Stimulated activated CD4-positive, alpha-beta T cell treated with anti-CD3 and anti-CD28 coated beads, Interleukin-12 subunit alpha, Interleukin-12 subunit beta, amount 100 ng/mL, for 48 hours (primary cell): ENCODE results near the gene DOK3.
A peak's percentile ranks its signal among the peaks of the same experiment; 100 is the strongest.
"Not testable (repeated sequence)": the region's sequence is repeated elsewhere in the genome, so short reads cannot be mapped to it uniquely, and the experiment has no call there.

Experiments
- DNase-seq, 3 donors: peaks; one replicate each; pipeline ENCODE4 v3.0.0-alpha.2; 2020; ENCODE audit warnings: low read depth in 2 of 3, low spot score in 1 of 3

Gene DOK3

GRCh38 chr5:177535125-177535524 lies 25.5 kb upstream of the DOK3 start:
- DNase-seq: no peak

GRCh38 chr5:177534433-177534832 lies 24.8 kb upstream of the DOK3 start:
- not testable (repeated sequence) for DNase-seq

DNA sequence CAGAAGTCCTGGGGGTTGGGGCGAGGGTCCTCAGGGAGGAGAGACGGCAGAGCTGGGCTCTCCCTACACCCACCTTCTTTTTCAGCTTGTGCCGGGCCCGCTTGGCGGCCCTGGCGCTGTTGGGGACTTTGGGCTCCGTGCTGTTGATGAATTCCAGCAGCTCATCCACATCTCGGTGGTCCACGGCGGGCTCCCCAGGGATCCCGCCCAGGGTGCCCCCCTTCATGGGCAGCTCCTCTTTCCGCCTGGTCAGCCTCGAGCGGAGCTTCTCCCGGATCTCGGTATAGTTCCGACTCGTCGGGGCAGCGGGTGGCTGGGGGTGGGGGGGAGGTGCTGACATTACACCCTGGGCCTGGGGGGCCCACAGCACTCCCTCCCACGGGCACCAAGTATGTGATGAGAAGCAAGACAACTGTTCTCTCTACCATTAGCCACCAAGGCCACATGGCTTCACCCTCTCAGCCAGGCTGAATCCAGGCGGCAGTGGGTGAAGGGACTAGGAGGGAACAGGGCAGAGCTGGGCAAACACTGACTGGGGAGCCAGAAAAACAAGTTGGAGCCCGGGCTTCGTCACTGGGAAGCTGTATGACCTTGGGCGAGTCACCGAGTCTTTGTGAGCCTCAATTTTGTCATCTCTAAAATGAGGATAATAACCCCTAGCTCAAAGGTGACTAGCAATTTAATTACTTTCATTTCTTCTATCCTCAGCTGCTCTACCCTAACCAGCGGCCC lies 21.7 kb upstream of the DOK3 start:
- no peak for DNase-seq

GRCh38 chr5:177530638-177531037 lies 21.0 kb upstream of the DOK3 start:
- no peak for DNase-seq

GRCh38 chr5:177529247-177530203 lies 19.9 kb upstream of the DOK3 start:
- DNase-seq: no peak

- DNase-seq: no peak
Measured at GRCh38 chr5:177528631-177529030, 19.0 kb upstream of the DOK3 start.

DNA sequence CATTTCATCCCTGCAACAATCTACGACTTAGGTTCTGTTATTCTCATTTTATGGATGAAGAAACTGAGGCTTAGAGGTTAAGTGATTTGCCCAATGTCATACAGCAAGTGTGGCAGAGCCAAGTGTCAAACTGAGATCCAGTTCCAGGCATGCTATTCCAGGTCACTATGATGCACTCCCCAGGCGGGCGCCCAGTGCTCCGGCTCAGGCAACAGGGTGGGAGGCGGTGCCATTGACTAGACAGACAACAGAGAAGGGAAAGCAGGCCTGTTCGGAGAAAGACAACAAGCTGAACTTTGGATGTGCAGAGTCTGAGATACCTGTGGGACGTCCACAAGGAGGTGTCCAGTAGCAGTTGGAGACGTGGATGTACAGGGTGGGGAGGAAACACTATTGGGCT lies 18.0 kb upstream of the DOK3 start:
- no peak for DNase-seq

DNA sequence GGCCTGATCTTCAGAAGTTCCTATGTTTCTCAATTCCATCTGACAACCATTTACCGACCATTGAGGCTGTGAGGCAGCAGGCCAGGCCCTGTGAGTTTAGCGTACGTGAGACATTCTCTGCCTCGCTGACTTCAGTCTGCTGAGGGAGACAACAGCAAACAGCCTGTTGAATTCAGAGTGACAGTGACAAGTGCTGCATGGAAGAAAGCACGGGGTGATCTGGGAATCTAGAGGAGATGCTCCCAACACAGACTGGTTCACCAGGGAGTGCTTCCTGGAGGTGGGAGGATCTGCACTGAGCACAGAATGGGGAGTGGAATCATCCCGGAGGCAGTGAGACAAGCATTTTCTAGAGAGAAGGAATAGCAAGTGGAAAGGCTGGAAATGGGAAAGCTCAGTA lies 17.2 kb upstream of the DOK3 start:
- DNase-seq: no peak

- no peak for DNase-seq
Measured at GRCh38 chr5:177526191-177526590, 16.6 kb upstream of the DOK3 start.

GRCh38 chr5:177524941-177525655 lies 15.5 kb upstream of the DOK3 start:
- DNase-seq: no peak

GRCh38 chr5:177524539-177524900 lies 14.9 kb upstream of the DOK3 start:
- no peak for DNase-seq

- DNase-seq: no peak
Measured at GRCh38 chr5:177523711-177524538, 14.3 kb upstream of the DOK3 start.

DNA sequence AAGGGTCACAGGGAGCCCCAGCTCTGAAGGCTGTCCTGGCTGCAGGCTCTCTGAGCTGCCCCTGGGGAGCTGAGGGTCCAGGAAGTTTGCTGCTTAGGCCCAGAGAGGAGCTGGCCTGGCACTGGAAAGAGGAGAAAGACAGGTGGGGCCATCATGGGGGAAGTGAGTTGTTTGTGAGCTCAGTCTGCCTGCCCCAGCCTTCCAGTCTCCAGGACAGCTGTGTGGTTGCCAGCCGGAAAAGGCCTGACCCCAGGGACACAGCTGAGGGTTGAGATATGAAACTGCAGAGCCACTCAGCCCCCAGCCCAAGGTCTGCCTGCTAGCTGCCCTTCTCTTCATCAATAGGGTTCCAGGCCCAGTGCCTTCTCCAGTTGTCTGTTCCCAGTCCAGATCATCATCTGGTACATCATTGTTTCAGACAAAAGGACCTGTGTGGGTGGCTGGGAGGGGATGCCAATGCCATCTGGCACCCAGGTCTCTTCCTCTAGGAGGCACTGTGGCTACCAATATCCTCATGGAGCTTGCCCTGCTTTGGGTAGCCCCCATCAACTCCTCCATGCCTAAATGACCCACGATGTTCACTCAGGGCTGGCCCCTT lies 11.4 kb upstream of the DOK3 start:
- DNase-seq: no peak

- DNase-seq: no peak
Measured at GRCh38 chr5:177520271-177520670, 10.6 kb upstream of the DOK3 start.

DNA sequence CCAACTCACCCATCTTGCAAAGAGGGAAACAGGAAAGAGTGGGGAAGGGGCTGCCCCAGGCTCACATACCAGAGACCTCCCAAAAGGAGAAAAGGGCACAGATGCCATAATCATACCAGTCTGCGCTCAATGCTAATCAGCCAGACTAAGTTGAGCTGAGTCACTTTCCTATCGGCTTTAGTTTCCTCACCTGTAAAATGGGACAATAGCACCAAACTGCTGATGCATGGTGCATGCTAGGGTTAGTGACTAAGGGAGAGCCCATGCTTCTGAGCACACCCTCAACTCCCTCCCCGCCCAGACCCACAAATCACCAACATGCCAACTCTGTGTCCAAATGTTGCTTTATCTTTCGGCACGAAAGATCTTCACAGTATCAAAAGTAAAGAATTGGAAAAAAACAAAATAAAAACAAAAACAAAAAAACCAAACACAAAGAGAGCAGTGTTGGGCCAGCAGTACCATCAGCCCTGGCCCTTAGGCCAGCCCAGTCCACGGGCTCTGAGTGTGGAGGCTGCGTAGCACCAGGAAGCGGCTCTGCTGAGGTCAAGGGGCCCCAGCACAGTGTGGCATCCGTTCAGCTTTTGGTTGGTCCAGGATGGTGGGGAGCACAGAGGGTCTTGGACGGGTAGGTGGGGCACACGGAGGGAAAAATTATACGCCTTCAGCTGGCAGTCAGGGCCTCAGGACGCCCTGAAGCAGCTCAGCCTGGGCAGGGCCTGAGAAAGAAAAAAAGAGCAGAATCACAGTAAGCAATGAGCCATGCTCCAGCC lies 10.0 kb upstream of the DOK3 start:
- no peak for DNase-seq

GRCh38 chr5:177516601-177517568 lies 7.3 kb upstream of the DOK3 start, which contains the start of gene DDX41:
Gene DDX41, minus strand, starts transcription at chr5:177516961. Its CDS starts 16 bp downstream, at chr5:177516945.
- DNase-seq: peak; percentile 94 to 95 (median 94)

DNA sequence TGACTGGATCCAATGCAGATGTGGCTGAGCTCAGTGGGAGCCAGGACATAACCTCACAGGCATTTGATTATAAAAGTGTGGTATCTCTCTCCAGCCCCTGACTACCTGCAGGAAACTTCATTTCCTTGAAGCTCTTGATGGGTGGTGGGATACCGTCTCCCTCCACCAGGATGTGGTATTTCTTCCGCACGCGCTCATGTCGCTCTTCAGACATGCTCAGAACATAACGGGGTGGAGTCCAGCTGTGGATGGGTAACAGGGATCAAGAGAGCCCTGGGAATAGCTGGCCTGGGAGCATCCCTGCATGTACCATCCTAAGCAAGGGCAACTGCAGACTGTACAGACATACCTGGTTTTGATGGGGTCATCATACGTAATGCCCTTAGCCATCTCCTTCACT lies 6.0 kb upstream of the DOK3 start:
- DNase-seq: no peak

- no peak for DNase-seq
Measured at GRCh38 chr5:177514541-177514940, 4.9 kb upstream of the DOK3 start.
